HCT116 (cell line): Measurements from ENCODE around the gene KRT13. TPM values are rescaled to one million over a fixed set of nuclear protein-coding genes. Genes with fewer than 3 reads are reported as not detected.

Experiments used
- ATAC-seq: fragments of 200-7000 bp; cut with Tn5 transposase; 2 replicates; pipeline ENCODE4 v1.9.1; 2020; ENCODE audit warnings: mild to moderate bottlenecking, moderate library complexity
- Bru-seq: library from RNA; stranded (reverse); fragments of 400-500 nt; gene quantifications from one replicate; lab custom pipeline; 2021; lab: Mats Ljungman, UMichigan
- BruChase-seq, 2 experiments: library from RNA; stranded (reverse); fragments of 400-500 nt; gene quantifications; one replicate each; lab custom pipeline; 2021; lab: Mats Ljungman, UMichigan
- BruUV-seq: library from RNA; stranded (reverse); fragments of 400-500 nt; replicated peaks from 2 replicates; lab custom pipeline; 2021; lab: Mats Ljungman, UMichigan
- CTCF ChIA-PET: fragments of 300-600 bp; sonication (Branson Sonifier 250); formaldehyde crosslinking; loops from one replicate; lab custom pipeline; 2021; ENCODE audit warnings: antibody characterized with exemption; lab: Charles Lee
- POLR2A ChIA-PET: fragments of 300-600, 350-600 bp; sonication (Branson Sonifier 250); formaldehyde crosslinking; loops from one replicate; lab custom pipeline; 2021; ENCODE audit warnings: antibody characterized with exemption; lab: Charles Lee
- RAD21 ChIA-PET, 2 experiments: fragments of 300-600 bp; sonication (Branson Sonifier 250); formaldehyde crosslinking; loops; one replicate each; lab custom pipeline; 2023; ENCODE audit warnings: low total read pairs in 2 of 2; ENCODE audit not compliant: uncharacterized antibody in 2 of 2, unreplicated experiment in 2 of 2, low non-redundant PET in 1 of 2; lab: Charles Lee
- DNase-seq: peaks from one replicate; pipeline ENCODE4 v3.0.0-alpha.2; 2010; ENCODE audit warnings: low read depth, low spot score
- H2AFZ ChIP-seq: fragments of 200-600 bp; shearing (Covaris generic), sonication (generic); 2 replicates; pipeline ENCODE4 v1.6.1; 2017; ENCODE audit warnings: low read depth, mixed run types, mixed read lengths, antibody characterized with exemption, low read length; ENCODE audit not compliant: poor library complexity, severe bottlenecking
- H3K27ac ChIP-seq: 2 replicates; pipeline ENCODE4 v1.5.1; 2012; ENCODE audit warnings: low read depth, low read length
- H3K27me3 ChIP-seq: fragments of 200-600 bp; sonication (generic); 2 replicates; pipeline ENCODE4 v1.6.1; 2016; ENCODE audit warnings: mixed run types, low read length, mixed read lengths; ENCODE audit not compliant: insufficient read depth
- H3K36me3 ChIP-seq, 2 experiments: fragments of 200-500 bp in 1 of 2; fragments of 200-600 bp in 1 of 2; sonication (Bioruptor generic) in 1 of 2; sonication (generic) in 1 of 2; 2 replicates each; pipeline versions ENCODE4 v1.5.1 to v1.6.1; 2014 to 2016; ENCODE audit warnings: low read length in 2 of 2, inconsistent platforms in 1 of 2, mixed read lengths in 1 of 2, mixed run types in 1 of 2; ENCODE audit not compliant: insufficient read depth in 2 of 2, control insufficient read depth in 1 of 2
- H3K4me1 ChIP-seq, 2 experiments: fragments of 200-600 bp in 1 of 2; sonication (generic) in 1 of 2; 2 replicates each; pipeline versions ENCODE4 v1.5.1 to v1.6.1; 2012 to 2017; ENCODE audit warnings: low read length in 2 of 2, inconsistent platforms in 1 of 2, mild to moderate bottlenecking in 1 of 2, mixed read lengths in 1 of 2, mixed run types in 1 of 2, moderate library complexity in 1 of 2; ENCODE audit not compliant: insufficient read depth in 2 of 2, control insufficient read depth in 1 of 2
- H3K4me2 ChIP-seq: fragments of 200-600 bp; sonication (generic); 2 replicates; pipeline ENCODE4 v1.6.1; 2017; ENCODE audit warnings: mixed run types, low read length, mixed read lengths
- H3K4me3 ChIP-seq, 2 experiments: fragments of 200-600 bp in 1 of 2; sonication (generic) in 1 of 2; replicated peaks in 1 of 2; 2 replicates each; pipeline ENCODE4 v1.5.1; 2011 to 2016; ENCODE audit warnings: low read length in 2 of 2, control low read depth in 1 of 2, low read depth in 1 of 2, mild to moderate bottlenecking in 1 of 2, mixed read lengths in 1 of 2, mixed run types in 1 of 2
- H3K79me2 ChIP-seq: fragments of 200-600 bp; sonication (generic); 2 replicates; pipeline ENCODE4 v1.6.1; 2017; ENCODE audit warnings: mild to moderate bottlenecking, mixed run types, low read length, moderate library complexity, mixed read lengths; ENCODE audit not compliant: insufficient read depth
- H3K9ac ChIP-seq: fragments of 200-600 bp; sonication (generic); 2 replicates; pipeline ENCODE4 v1.6.1; 2016; ENCODE audit warnings: low read length, mixed read lengths
- H3K9me2 ChIP-seq: fragments of 200-600 bp; sonication (generic), shearing (Covaris generic); 2 replicates; pipeline ENCODE4 v1.6.1; 2017; ENCODE audit warnings: mixed run types, mild to moderate bottlenecking, moderate library complexity; ENCODE audit not compliant: insufficient read depth
- H3K9me3 ChIP-seq, 2 experiments: fragments of 200-500 bp in 1 of 2; fragments of 200-600 bp in 1 of 2; sonication (Bioruptor generic) in 1 of 2; sonication (generic) in 1 of 2; 2 replicates each; pipeline ENCODE4 v1.6.1; 2014 to 2017; ENCODE audit warnings: low read length in 2 of 2, mixed read lengths in 2 of 2, inconsistent platforms in 1 of 2, low read depth in 1 of 2, mild to moderate bottlenecking in 1 of 2, mixed run types in 1 of 2, moderate library complexity in 1 of 2; ENCODE audit not compliant: control insufficient read depth in 1 of 2, insufficient read depth in 1 of 2
- H4K20me1 ChIP-seq: fragments of 200-600 bp; sonication (generic), shearing (Covaris generic); 2 replicates; pipeline ENCODE4 v1.6.1; 2017; ENCODE audit warnings: mixed run types, mild to moderate bottlenecking, moderate library complexity; ENCODE audit not compliant: insufficient read depth
- CBX3 ChIP-seq: IDR thresholded peaks from 2 replicates; pipeline ENCODE4 v1.6.1; 2012; ENCODE audit warnings: low read depth
- ELF1 ChIP-seq: IDR thresholded peaks from 2 replicates; pipeline ENCODE4 v1.6.1; 2012; ENCODE audit warnings: low read depth, borderline replicate concordance
- EZH2 ChIP-seq: fragments of 200-600 bp; sonication (generic); IDR thresholded peaks from 2 replicates; pipeline ENCODE4 v1.6.1; 2017; ENCODE audit warnings: antibody characterized with exemption, mixed run types
- EZH2phosphoT487 ChIP-seq: fragments of 200-600 bp; IDR thresholded peaks from 2 replicates; pipeline ENCODE4 v1.6.1; 2018; ENCODE audit warnings: antibody characterized with exemption, borderline replicate concordance
- FOSL1 ChIP-seq: IDR thresholded peaks from 2 replicates; pipeline ENCODE4 v1.6.1; 2012; ENCODE audit warnings: low read depth
- JUND ChIP-seq: IDR thresholded peaks from 2 replicates; pipeline ENCODE4 v1.6.1; 2012
- POLR2A ChIP-seq: IDR thresholded peaks from 2 replicates; pipeline ENCODE4 v1.7.0; 2011; ENCODE audit warnings: borderline replicate concordance; ENCODE audit not compliant: insufficient read depth, insufficient read length; ENCODE audit errors: extremely low read depth
- POLR2AphosphoS5 ChIP-seq: IDR thresholded peaks from 2 replicates; pipeline ENCODE4 v1.6.1; 2011; ENCODE audit warnings: mild to moderate bottlenecking, low read depth, low read length, moderate library complexity
- RAD21 ChIP-seq: IDR thresholded peaks from 2 replicates; pipeline ENCODE4 v1.6.1; 2012; ENCODE audit warnings: low read depth, mild to moderate bottlenecking
- SIN3A ChIP-seq: IDR thresholded peaks from 2 replicates; pipeline ENCODE4 v1.6.1; 2012; ENCODE audit warnings: low read depth
- SP1 ChIP-seq: IDR thresholded peaks from 2 replicates; pipeline ENCODE4 v1.6.1; 2012; ENCODE audit warnings: low read depth
- SRF ChIP-seq: IDR thresholded peaks from 2 replicates; pipeline ENCODE4 v1.6.1; 2012; ENCODE audit warnings: low read depth
- TCF7L2 ChIP-seq: IDR thresholded peaks from 2 replicates; pipeline ENCODE4 v1.7.0; 2011; ENCODE audit warnings: borderline replicate concordance, inconsistent platforms; ENCODE audit not compliant: insufficient read depth, insufficient read length; ENCODE audit errors: extremely low read depth
- YY1 ChIP-seq: IDR thresholded peaks from 2 replicates; pipeline ENCODE4 v1.6.1; 2011; ENCODE audit warnings: low read length, low read depth, moderate library complexity, mild to moderate bottlenecking; ENCODE audit not compliant: insufficient replicate concordance; ENCODE audit errors: extremely low read depth
- ZFX ChIP-seq: fragments of 450-650 bp; IDR thresholded peaks from 2 replicates; pipeline ENCODE4 v1.6.1; 2017
- intact Hi-C: fragments of 100-400 bp; cut with micrococcal nuclease; formaldehyde crosslinking; loops from 2 replicates; pipeline ENCODE4 v1.10.0; 2022
- long read RNA-seq: library from polyadenylated mRNA; unstranded; transcript quantifications from one replicate; pipeline ENCODE4 v2.0.0, GENCODE V29; 2021; ENCODE audit not compliant: unreplicated experiment
- polyA plus RNA-seq: library from polyadenylated mRNA; unstranded; fragments of >200 nt; gene quantifications from 2 replicates; pipeline ENCODE4 v1.2.1, GENCODE V29; 2012; ENCODE audit warnings: missing spikeins
- total RNA-seq: library from RNA; stranded (reverse); gene quantifications from one replicate; pipeline ENCODE4 v1.2.1, GENCODE V29; 2021; ENCODE audit not compliant: unreplicated experiment
- TF ChIP-seq, protein P1 (sequence below): IDR thresholded peaks from 2 replicates; pipeline ENCODE4 v1.6.1; 2012
- TF ChIP-seq, protein P2 (sequence below): IDR thresholded peaks from 2 replicates; pipeline ENCODE4 v1.6.1; 2012
- TF ChIP-seq, protein P3 (sequence below): IDR thresholded peaks from 2 replicates; pipeline ENCODE4 v1.6.1; 2011; ENCODE audit warnings: mild to moderate bottlenecking, low read length, moderate library complexity; ENCODE audit not compliant: insufficient replicate concordance; ENCODE audit errors: extremely low read depth
- TF ChIP-seq, protein P4 (sequence below), 3 experiments: fragments of 200-600 bp in 1 of 3; sonication (generic) in 1 of 3; IDR thresholded peaks in 2 of 3; conservative IDR thresholded peaks in 1 of 3; 2 replicates each; pipeline ENCODE4 v1.5.1; 2012 to 2017; ENCODE audit warnings: low read depth in 2 of 3, low read length in 2 of 3, antibody characterized with exemption in 1 of 3, borderline replicate concordance in 1 of 3, control low read depth in 1 of 3, mild to moderate bottlenecking in 1 of 3, mixed read lengths in 1 of 3, mixed run types in 1 of 3, moderate library complexity in 1 of 3; ENCODE audit not compliant: insufficient read depth in 1 of 3

KRT13 gene
- total RNA-seq: 3.7 TPM
- polyA plus RNA-seq: 4.2 and 7.1 TPM in 2 replicates
- percentile 11 among the genes with signal in this experiment for Bru-seq, nascent RNA
- BruChase-seq, experiment 1, labeled RNA remaining after a 6-hour chase: percentile 32 among the genes with signal in this experiment
- percentile 27 among the genes with signal in this experiment for BruChase-seq, experiment 2, labeled RNA remaining after a 2-hour chase
- long read RNA-seq, partial matches to known transcripts: 0 of 3 reads
- long read RNA-seq, other reads (novel, unspliced or antisense): 2 of 3 reads

DNA sequence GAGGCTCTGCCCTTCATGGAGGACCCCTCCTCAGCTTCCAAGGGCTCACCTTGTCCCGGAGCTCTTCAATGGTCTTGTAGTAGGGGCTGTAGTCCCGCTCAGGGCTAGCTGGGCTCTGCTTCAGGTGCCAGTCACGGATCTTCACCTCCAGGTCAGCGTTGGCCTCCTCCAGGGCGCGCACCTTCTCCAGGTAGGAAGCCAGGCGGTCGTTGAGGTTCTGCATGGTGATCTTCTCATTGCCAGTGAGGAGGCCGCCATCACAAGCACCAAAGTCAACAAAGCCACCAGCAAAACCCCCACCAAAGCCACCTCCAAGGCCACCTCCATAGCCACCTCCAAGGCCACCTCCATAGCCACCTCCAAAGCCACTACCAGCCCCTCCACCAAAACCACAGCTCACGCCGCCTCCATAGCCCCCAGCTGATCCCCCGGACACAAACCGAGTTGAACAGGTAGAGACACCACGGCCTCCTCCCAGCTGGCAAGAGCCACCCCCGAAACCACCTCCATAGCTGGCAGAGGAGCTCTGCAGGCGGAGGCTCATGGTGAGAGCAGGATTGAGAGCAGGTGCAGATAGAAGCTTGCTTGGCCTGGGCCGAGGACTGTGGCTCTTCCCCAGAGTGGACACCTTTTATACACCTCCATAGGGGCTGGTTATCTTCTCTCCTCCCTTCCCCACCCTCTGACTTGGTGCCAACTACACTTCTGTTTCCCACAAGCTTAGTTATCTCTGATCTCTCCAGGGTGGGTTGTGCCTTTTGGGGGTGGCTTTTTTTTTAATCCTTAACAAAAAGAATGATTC lies at the start of gene KRT13:
Gene KRT13 (minus strand): TSS at position 606 of the 802 bp plus-strand sequence. CDS start 62 bp downstream, at position 544.
- H3K27me3 ChIP-seq: no peaks in the 10 kb centered on the region
- no peak within 1 kb of the TSS for H2AFZ ChIP-seq
- no peaks in the 10 kb centered on the region for H4K20me1 ChIP-seq
- H3K4me3 ChIP-seq: no peak within 1 kb of the TSS
- H3K4me1 ChIP-seq: peaks cover 5 to 45% of the 10 kb centered on the region in 2 experiments
- intact Hi-C loops: no loop called here
- no TSS peak for BruUV-seq
- H3K79me2 ChIP-seq: no peaks in the 10 kb centered on the region
- no peak within 1 kb of the TSS for H3K27ac ChIP-seq
- no peak within 1 kb of the TSS for H3K4me2 ChIP-seq
- no peak within 1 kb of the TSS for H3K9ac ChIP-seq
- TF ChIP-seq, protein P1, sequence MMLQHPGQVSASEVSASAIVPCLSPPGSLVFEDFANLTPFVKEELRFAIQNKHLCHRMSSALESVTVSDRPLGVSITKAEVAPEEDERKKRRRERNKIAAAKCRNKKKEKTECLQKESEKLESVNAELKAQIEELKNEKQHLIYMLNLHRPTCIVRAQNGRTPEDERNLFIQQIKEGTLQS: no peak
- TF ChIP-seq EZH2 (no peak), SP1 (no peak), EZH2phosphoT487 (no peak), SIN3A (no peak), YY1 (no peak), CBX3 (no peak), ZFX (no peak), ELF1 (no peak), POLR2A (no peak), RAD21 (no peak), POLR2AphosphoS5 (no peak), FOSL1 (no peak), TCF7L2 (no peak), SRF (no peak), JUND (no peak)
- TF ChIP-seq, protein P2, sequence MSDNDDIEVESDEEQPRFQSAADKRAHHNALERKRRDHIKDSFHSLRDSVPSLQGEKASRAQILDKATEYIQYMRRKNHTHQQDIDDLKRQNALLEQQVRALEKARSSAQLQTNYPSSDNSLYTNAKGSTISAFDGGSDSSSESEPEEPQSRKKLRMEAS: no peak
- TF ChIP-seq, protein P3, sequence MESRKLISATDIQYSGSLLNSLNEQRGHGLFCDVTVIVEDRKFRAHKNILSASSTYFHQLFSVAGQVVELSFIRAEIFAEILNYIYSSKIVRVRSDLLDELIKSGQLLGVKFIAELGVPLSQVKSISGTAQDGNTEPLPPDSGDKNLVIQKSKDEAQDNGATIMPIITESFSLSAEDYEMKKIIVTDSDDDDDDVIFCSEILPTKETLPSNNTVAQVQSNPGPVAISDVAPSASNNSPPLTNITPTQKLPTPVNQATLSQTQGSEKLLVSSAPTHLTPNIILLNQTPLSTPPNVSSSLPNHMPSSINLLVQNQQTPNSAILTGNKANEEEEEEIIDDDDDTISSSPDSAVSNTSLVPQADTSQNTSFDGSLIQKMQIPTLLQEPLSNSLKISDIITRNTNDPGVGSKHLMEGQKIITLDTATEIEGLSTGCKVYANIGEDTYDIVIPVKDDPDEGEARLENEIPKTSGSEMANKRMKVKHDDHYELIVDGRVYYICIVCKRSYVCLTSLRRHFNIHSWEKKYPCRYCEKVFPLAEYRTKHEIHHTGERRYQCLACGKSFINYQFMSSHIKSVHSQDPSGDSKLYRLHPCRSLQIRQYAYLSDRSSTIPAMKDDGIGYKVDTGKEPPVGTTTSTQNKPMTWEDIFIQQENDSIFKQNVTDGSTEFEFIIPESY: no peak
- TF ChIP-seq, protein P4, sequence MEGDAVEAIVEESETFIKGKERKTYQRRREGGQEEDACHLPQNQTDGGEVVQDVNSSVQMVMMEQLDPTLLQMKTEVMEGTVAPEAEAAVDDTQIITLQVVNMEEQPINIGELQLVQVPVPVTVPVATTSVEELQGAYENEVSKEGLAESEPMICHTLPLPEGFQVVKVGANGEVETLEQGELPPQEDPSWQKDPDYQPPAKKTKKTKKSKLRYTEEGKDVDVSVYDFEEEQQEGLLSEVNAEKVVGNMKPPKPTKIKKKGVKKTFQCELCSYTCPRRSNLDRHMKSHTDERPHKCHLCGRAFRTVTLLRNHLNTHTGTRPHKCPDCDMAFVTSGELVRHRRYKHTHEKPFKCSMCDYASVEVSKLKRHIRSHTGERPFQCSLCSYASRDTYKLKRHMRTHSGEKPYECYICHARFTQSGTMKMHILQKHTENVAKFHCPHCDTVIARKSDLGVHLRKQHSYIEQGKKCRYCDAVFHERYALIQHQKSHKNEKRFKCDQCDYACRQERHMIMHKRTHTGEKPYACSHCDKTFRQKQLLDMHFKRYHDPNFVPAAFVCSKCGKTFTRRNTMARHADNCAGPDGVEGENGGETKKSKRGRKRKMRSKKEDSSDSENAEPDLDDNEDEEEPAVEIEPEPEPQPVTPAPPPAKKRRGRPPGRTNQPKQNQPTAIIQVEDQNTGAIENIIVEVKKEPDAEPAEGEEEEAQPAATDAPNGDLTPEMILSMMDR (IDR thresholded peaks at IDR 0.05 in 2 of 3, conservative IDR thresholded peaks at IDR 0.05 in 1 of 3; ENCODE audit: borderline replicate concordance in 1 of 3, insufficient read depth in 1 of 3, low read depth in 2 of 3, low read length in 2 of 3): no peak
- ATAC-seq: no peak
- RAD21 ChIA-PET: no interaction called here
- POLR2A ChIA-PET: interaction anchor here (1.3 kb wide), 1 partner anchor 10 kb away, joined by 4 read pairs; no protein-coding TSS in a partner anchor
- CTCF ChIA-PET: no interaction called here
- H3K9me2 ChIP-seq: no peaks in the 10 kb centered on the region
- no peak for DNase-seq
- H3K36me3 ChIP-seq: no peaks in the 10 kb centered on the region
- no peaks in the 10 kb centered on the region for H3K9me3 ChIP-seq
